Measurements from ENCODE around the gene PSMC1.

DNA sequence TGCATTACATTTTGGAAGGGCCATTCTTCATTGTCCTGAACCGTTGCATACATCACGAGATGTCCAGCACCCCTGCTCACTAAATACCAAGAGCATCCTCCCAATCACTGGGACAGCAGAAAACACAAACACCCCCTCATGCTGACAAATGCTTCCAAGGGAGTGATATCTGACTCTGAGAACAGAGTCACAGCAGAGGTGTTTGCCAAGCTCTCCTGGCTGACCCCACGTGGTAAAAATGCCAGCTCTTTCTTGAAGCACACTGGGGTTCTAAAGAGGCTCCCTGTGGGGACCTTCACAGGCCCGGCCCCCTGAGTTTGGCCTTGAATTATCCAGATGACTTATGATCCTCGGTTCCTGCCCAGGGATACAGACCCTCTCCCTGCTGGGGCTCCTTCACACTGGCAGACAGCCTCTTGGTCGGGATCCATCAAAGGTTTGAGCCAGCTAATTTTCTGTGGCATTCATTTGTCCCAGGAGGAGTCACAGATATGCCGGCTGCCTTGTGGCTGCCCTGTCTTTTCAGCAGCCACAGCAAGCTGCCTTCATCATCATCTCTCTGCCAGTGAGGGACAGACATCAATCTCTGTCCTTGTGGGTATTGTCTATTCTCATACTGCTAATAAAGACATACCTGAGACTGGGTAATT is 43.1 kb upstream of the PSMC1 start:
- TF ChIP-seq SUZ12 (IDR thresholded peaks at IDR 0.05; ENCODE audit: extremely low read depth, insufficient read depth, insufficient read length), result no peak
- no peak for TF ChIP-seq YY1 (IDR thresholded peaks at IDR 0.05; ENCODE audit: insufficient read depth, insufficient read length)
- no peak for TF ChIP-seq ZNF274 (IDR thresholded peaks at IDR 0.05; ENCODE audit: low read depth, low read length)
